ENCODE measurements around the gene SORCS1. TPM values are rescaled to one million over a fixed set of nuclear protein-coding genes. Genes with fewer than 3 reads are reported as not detected.
A peak's percentile ranks its signal among the peaks of the same experiment; 100 is the strongest.

The SORCS1 gene
- total RNA-seq, 4 donors from 2014 or later: 34.3 to 85.0 (median 49.3) TPM

DNA sequence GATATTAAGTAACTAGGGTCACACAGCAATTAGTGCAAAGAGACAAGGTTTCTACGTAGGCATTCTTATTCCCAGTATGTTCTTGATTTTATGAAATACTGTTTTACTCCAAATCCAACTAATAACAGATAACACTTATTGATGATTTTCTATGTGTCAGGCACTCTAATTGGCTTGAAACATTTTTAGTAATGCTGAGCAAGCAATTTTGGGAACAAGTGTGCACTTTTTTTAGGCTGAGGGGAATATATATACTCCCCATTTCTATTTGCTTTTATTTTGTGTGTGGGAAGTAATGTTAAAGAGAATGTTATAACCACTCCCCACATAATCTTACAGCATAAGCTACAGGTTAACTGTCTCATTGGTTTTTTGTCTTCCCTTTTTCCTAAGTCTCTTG lies 4.2 kb upstream of the SORCS1 start:
- 88 to 91% methylated on average over 1 of the region's 1 CpG for WGBS, 2 donors
- H3K4me3 ChIP-seq: no peak overlapping the region
- no peaks in the 10 kb centered on the region for H3K9me3 ChIP-seq
- TF ChIP-seq EP300 (IDR thresholded peaks at IDR 0.05): no peak
- TF ChIP-seq POLR2A (IDR thresholded peaks at IDR 0.05): no peak
- TF ChIP-seq, protein P1, sequence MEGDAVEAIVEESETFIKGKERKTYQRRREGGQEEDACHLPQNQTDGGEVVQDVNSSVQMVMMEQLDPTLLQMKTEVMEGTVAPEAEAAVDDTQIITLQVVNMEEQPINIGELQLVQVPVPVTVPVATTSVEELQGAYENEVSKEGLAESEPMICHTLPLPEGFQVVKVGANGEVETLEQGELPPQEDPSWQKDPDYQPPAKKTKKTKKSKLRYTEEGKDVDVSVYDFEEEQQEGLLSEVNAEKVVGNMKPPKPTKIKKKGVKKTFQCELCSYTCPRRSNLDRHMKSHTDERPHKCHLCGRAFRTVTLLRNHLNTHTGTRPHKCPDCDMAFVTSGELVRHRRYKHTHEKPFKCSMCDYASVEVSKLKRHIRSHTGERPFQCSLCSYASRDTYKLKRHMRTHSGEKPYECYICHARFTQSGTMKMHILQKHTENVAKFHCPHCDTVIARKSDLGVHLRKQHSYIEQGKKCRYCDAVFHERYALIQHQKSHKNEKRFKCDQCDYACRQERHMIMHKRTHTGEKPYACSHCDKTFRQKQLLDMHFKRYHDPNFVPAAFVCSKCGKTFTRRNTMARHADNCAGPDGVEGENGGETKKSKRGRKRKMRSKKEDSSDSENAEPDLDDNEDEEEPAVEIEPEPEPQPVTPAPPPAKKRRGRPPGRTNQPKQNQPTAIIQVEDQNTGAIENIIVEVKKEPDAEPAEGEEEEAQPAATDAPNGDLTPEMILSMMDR (IDR thresholded peaks at IDR 0.05): no peak
- DNase-seq (ENCODE audit: low spot score in 2 of 2): no peak
- no peak overlapping the region for H3K27ac ChIP-seq
- peaks cover 0 to 15% (median 2%) of the 10 kb centered on the region in 4 donors for H3K4me1 ChIP-seq
- no peaks in the 10 kb centered on the region for H3K36me3 ChIP-seq
- H3K27me3 ChIP-seq: peaks cover 0 to 11% of the 10 kb centered on the region in 2 donors

DNA sequence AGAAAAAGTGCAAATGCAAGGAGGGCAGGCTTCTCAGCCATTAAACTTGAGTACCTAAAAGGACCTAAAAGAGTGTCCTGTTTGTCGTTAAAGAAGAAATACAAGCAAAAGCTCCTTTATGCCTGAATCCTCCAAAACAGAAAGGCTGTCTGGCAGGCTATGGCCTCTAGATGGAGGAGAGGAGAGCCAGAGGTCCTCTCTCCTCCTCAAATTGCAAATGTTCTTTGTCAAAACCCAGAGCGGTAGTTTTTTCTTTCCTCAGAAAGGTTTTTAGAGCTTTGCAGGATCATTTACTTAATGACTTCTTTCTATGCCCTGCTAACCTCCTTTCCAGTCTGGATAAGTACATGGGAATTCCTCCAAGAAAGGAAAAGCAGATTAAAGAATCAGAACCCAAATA lies 1.9 kb upstream of the SORCS1 start:
- TF ChIP-seq POLR2A (IDR thresholded peaks at IDR 0.05) (no peak), EP300 (IDR thresholded peaks at IDR 0.05) (no peak)
- TF ChIP-seq, protein P1 (IDR thresholded peaks at IDR 0.05): peak in 3 of 5 experiments; percentile 9 to 20 (median 12)
- H3K27me3 ChIP-seq: peaks cover 0 to 17% of the 10 kb centered on the region in 2 donors
- no peak for DNase-seq (ENCODE audit: low spot score in 2 of 2)
- H3K4me1 ChIP-seq: peaks cover 0 to 11% (median 2%) of the 10 kb centered on the region in 4 donors
- H3K4me3 ChIP-seq: peak overlapping the region in 1 of 4 donors; percentile 6
- H3K9me3 ChIP-seq: no peaks in the 10 kb centered on the region
- H3K36me3 ChIP-seq: no peaks in the 10 kb centered on the region
- peak overlapping the region in 2 of 4 donors; percentile 70 to 94 for H3K27ac ChIP-seq
- WGBS, 2 donors: 19 to 28% methylated on average over 2 of the region's 2 CpGs

DNA sequence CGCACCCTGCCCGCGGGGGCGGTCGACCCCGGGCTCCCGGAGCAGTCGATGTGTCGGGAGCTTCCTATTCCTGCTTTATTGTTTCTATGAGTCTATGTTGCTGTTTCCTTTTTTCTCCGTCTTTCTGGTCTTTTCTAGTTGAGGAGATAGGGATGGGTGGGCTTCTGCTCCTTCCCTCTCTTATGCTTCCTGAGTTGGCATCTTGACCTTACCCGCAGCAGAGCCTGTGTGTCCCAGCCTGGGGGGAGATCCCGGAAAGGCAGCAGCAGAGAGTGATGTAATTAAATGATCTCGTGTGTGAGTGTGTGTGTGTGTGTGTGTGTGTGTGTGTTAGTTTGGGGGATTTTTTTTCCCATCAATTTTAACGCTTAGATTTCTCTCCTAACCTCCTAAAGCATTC lies 486 bp upstream of the SORCS1 start:
- H3K36me3 ChIP-seq: no peaks in the 10 kb centered on the region
- peak overlapping the region; percentile 62 to 94 (median 83) for H3K27ac ChIP-seq
- H3K9me3 ChIP-seq: no peaks in the 10 kb centered on the region
- 1 to 5% methylated on average over 14 of the region's 14 CpGs for WGBS, 2 donors
- no peak for TF ChIP-seq POLR2A (IDR thresholded peaks at IDR 0.05)
- TF ChIP-seq EP300 (IDR thresholded peaks at IDR 0.05): peak in 1 of 2 donors; percentile 33
- peaks cover 0 to 17% of the 10 kb centered on the region in 2 donors for H3K27me3 ChIP-seq
- H3K4me3 ChIP-seq: peak overlapping the region in 3 of 4 donors; percentile 39 to 73 (median 39)
- no peak for DNase-seq (ENCODE audit: low spot score in 2 of 2)
- peaks cover 0 to 11% (median 2%) of the 10 kb centered on the region in 4 donors for H3K4me1 ChIP-seq

DNA sequence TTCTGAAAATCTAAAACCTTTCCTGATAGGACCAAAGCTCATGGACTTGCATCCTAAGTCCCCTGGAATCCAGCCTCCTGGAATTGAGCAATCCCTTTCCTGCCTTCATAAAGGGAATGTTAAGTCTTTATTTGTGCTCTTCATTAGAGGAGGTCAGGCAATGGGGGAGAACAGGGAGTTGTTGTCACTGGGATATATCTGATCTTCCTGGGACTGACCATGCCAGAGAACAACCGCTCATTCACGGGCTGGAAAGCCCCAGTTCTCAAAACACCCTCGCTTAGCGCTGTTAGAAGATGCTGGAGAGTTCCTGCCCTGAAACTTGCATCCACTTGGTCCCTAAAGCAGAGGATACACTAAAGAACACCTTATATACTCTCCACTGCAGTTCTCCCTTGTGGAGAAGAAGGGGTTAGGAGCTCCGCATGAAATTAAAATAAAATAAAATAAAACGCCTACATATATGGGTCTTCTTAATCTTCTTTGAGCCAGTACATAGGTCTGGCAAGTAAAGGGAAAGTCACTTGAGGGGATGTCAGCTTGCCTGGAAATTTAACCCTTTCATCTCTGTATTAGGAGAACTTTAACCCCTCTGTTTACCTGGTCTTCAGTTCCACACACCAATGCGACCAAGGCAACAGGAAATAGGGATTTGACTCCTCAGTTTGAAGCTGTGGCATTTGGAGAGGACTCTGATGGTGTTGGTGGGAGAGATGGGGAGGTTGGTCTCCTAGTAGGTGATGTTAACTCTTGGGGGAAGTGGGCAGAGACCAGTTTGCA lies 1.2 kb downstream of the SORCS1 start:
- no peak for DNase-seq (ENCODE audit: low spot score in 2 of 2)
- WGBS, 2 donors: 4 to 6% methylated on average over 7 of the region's 7 CpGs
- H3K36me3 ChIP-seq: no peaks in the 10 kb centered on the region
- TF ChIP-seq EP300 (IDR thresholded peaks at IDR 0.05) (peak in 1 of 2 donors; percentile 55), POLR2A (IDR thresholded peaks at IDR 0.05) (no peak)
- H3K9me3 ChIP-seq: no peaks in the 10 kb centered on the region
- H3K27ac ChIP-seq: peak overlapping the region; percentile 80 to 94 (median 88)
- peaks cover 0 to 11% (median 2%) of the 10 kb centered on the region in 4 donors for H3K4me1 ChIP-seq
- peaks cover 0 to 17% of the 10 kb centered on the region in 2 donors for H3K27me3 ChIP-seq
- peak overlapping the region; percentile 39 to 73 (median 56) for H3K4me3 ChIP-seq

DNA sequence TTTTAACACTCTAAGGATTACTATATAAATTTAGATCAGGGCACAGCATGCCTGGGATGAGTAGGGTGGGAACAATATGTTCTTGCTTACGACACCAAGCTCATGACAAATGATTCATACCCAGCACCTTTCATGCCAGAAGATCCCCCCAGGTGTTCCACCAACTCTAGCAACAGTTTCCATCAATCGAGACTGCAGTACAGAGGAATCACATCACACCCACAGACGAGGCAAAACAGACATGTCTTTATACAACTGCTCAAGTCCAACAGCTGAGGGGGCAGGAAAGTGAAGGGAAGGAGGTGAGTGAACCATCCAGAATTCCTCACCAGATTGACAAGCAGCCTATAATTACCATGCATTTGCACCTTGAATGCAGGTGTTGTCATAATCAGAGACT lies 3.6 kb downstream of the SORCS1 start:
- TF ChIP-seq, protein P1 (IDR thresholded peaks at IDR 0.05): no peak
- TF ChIP-seq EP300 (IDR thresholded peaks at IDR 0.05) (no peak), POLR2A (IDR thresholded peaks at IDR 0.05) (no peak)
- Histone ChIP-seq H3K4me3 (peak overlapping the region in 1 of 4 donors; percentile 73), H3K36me3 (no peaks in the 10 kb centered on the region), H3K9me3 (no peaks in the 10 kb centered on the region), H3K4me1 (peaks cover 0 to 11% (median 0%) of the 10 kb centered on the region in 4 donors), H3K27me3 (peaks cover 0 to 17% of the 10 kb centered on the region in 2 donors), H3K27ac (peak overlapping the region in 2 of 4 donors; percentile 89 to 94)
- DNase-seq (ENCODE audit: low spot score in 2 of 2): no peak
- WGBS, 2 donors: 16 to 21% methylated on average over 3 of the region's 3 CpGs

DNA sequence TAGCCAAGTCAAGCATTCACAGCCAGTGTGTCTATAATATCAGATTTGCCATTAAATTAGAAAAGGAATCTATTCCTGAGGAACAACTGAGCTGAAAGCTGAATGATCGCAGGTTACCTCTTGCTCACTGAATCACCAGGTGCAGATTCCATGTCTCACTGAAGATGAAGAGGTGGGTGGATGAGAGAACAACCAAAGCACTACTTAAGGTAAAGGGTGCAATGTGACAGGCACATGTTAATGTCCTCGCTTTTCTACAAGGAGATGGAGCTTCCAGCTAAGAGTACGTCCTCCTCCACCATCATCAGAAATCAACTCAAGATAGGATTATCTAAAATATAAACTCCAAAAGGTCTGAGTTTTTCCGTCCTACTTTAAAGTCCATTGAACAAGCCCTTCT lies 4.6 kb downstream of the SORCS1 start:
- TF ChIP-seq POLR2A (IDR thresholded peaks at IDR 0.05) (no peak), EP300 (IDR thresholded peaks at IDR 0.05) (no peak)
- TF ChIP-seq, protein P1 (IDR thresholded peaks at IDR 0.05): no peak
- whole genome bisulfite sequencing, 2 donors: 73 to 76% methylated on average over 4 of the region's 4 CpGs
- Histone ChIP-seq H3K27me3 (peaks cover 0 to 13% of the 10 kb centered on the region in 2 donors), H3K27ac (peak overlapping the region in 2 of 4 donors; percentile 89 to 94), H3K4me3 (no peak overlapping the region), H3K36me3 (no peaks in the 10 kb centered on the region), H3K9me3 (no peaks in the 10 kb centered on the region), H3K4me1 (peaks cover 0 to 5% (median 0%) of the 10 kb centered on the region in 4 donors)
- no peak for DNase-seq (ENCODE audit: low spot score in 2 of 2)

Measured in tibial nerve (tissue), 4 donors.